ENCODE data around the gene CDYL.
A peak's percentile ranks its signal among the peaks of the same experiment; 100 is the strongest.

CDYL gene

DNA sequence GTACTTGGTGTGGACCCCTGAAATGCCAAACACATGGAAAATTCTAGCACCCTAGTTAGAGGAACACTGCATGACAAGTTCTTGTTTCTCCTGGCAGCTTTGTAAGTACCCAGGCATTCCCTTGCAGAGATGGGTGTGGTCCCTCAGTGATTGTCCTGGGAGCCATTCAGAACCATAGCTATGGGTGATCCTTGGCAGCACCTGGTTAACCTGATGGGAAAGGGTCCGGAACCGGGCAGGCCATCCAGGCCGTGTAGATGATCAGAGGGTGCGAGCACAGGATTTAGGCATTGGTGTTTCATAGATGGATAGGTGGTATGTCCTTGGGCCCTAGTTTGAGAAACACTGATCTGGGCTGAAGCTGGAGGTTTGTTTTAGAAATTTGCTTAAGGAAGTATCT lies 131.9 kb downstream of the CDYL start:
- no peak for DNase-seq (ENCODE audit: low read depth in 2 of 2)

DNA sequence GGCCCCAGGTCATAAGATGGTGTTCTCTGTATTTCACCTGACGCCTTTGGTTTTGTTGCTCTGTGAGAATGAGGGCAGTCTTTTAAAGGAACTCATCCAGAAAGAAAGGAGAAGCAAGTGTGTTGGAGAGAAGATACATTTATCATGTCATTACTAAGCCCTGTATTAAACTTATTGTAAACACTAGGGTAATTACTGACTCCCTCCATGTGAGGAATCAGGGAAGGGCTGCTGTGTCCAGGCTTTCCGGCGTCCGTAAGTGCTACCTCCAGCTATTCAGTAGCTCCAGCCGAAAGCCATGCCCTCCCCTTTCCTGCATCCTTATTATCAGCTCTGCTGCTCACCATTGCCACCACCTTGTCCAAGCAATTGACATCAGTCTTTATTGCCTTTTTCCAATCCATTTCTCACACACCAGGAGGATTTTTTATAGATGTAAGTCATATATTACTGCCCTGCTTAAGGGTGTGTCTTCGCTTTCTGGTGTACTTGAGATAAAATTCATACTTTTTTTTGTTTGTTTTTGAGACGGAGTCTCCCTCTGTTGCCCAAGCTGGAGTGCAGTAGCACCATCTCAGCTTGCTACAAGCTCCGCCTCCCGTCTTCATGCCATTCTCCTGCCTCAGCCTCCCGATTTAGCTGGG lies 133.0 kb downstream of the CDYL start:
- no peak for DNase-seq (ENCODE audit: low read depth in 2 of 2)

DNA sequence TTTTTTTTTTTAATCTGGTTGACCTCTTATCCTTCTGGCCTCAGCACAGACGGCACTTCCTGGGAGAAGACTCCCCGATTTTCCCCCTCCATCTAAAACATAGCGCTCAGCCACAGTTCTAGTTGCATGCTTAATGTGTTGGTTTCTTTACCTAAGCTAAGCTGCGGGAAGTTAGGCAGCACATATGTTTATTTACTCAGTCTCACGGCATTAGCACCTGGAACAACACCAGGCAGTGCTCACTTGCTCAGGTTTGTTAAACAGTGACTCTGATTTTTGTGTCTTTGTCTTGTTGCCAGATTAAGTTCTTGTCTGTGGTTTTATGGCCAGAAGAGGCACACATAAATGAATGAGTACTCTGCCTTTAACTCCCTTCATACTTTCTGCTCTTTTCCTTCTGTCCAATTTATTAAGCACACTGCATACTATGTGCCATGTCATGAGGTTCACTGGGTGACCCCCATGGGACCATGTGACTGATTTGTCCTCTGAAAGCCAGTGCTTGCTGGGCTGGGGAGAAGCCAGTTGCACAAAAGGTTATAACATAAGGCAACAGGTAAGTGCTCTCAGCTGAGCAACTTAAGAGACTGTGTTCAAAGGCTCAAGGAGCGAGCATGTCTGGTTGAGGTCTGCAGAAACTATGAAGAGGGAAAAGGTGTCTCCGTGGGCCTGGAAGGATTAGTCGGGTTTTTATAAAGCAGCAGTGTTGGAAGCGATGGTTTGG lies 134.0 kb downstream of the CDYL start:
- no peak for DNase-seq (ENCODE audit: low read depth in 2 of 2)

DNA sequence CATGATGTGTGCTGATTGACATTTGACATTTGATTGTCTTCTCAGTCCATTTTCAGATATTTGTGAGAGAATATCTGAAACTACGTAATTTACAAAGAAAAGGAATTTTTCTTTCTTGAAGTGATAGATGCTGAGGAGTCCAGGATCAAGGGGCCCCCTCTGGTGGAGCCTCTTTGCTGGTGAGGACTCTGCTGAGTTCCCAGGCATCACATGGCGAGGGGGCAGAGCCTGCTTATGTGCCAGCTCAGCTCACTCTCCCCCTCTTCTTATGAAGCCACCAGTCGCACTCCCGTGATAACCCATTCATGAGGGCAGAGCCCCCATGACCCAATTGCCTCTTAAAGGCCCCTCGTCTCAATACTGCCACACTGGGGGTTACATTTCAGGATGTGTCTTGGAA lies 136.4 kb downstream of the CDYL start:
- no peak for DNase-seq (ENCODE audit: low read depth in 2 of 2)

DNA sequence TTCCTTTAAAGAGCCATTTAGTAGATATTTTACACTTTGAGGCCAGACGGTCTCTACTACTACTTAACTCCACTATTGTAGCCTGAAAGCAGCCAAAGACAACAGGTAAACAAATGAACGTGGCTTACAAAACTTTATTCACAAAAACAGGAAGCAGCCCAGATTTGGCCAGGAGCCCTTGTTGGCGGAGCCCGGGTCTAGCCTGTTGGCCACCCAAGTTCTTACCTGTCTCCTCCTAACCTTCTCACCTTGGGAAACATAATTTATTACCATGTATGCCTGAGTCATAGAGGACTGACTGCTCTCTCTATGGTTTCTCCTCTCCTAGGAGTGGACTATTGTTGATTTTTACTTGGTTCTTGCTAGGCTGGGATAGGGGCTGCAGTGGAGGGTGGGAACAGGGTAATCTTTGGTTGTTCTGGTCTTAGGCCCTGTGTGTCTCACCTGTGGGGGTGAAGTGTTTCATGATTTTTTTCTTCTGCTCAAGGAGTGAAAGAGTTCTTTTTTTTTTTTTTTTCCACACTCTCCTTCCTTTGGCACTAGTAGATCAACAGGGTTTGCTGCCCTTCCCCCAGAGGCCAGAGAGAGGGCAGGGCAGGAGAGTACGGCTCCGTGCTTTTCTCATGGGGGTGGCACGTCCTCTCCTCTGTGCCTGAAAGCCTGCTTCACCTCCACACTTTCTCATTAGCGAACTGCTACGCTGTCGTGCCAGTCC lies 137.7 kb downstream of the CDYL start:
- DNase-seq (ENCODE audit: low read depth in 2 of 2) = no peak

DNA sequence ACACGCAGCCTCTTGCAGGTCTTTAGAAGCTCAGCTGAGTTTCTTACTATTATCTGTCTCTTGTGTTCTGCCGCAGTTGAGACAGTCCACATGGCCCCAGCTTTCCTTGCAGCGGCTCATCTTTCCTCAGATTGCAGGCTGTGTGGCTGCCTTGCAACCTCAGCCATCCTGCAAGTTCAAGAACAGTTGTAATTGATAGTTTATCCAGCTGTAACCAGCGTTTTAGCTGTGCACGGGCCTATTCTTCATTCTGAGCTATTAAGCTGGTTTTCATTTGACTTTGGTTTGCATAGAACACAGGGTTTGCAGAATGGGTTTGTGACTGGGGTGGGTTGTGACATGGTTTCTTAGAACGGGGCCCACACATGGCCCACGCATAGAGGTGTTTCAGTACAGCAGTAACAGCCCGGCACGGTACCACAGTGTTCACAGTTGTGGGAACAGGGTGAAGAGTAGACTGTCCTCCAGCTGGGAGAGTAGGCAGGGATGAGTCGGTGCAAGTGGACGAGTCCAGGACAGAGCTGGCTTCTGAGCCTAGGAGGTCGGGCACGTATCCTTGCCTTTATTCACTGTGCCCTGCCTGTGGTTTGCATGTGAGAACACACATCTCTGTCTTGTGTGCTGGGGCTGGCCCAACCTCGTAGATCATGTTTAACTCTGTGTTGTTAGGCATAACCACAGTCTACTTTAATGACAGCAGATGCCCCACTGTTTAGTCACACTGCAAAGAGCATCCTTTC lies 138.4 kb downstream of the CDYL start:
- no peak for DNase-seq (ENCODE audit: low read depth in 2 of 2)

DNA sequence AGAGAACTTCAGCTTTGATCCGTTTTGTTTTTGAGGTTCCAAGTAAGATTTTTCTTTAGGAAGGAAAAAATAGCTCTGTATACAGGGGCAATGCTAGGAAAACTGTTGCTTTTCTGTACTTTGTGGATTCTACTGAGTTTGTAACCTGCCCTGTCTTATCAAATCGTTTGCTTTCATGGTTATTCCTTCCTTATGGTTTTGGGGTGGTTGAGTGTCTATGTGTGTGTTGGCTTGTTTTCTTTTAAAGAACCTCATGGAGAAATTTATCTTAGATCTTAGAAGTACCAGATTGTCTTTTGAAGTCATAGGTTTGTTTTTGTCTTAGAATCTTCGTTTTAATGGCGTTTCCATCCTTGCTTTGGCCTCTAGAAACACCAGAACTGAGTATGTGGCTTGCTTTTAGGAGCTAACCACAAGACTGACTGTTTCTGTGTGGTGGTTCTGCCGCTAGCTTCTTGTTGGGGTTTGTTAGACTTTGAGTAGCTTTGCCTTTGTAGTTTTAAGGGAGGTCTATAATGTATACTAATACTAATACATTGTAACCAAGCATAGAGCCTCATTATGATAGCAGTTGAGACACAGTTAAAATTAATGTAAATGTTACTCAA lies 140.9 kb downstream of the CDYL start:
- DNase-seq (ENCODE audit: low read depth in 2 of 2) = no peak

DNA sequence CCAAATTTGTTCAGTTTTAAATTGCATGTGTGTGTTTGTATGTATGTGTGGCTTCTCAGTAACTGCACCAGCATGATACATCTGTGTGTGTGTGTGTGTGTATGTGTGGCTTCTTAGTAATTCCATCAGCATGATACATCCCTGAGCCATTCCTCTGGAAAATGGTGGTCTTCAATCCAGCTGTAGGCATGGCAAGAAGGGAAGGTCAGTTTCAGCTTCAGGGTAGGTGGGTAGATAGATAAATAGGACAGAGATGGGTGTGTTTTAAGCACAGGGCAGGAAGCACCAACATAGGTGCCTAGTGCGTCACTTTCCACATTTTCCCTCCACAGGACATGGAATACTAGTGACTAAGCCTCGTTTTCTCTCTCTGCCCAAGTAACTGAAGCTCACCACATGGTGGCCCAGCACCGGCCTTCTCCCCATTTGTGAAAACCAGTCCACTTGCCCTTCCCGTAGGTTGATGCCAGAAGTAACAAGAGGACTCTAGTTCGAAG lies 144.8 kb downstream of the CDYL start:
- DNase-seq (ENCODE audit: low read depth in 2 of 2) = no peak

DNA sequence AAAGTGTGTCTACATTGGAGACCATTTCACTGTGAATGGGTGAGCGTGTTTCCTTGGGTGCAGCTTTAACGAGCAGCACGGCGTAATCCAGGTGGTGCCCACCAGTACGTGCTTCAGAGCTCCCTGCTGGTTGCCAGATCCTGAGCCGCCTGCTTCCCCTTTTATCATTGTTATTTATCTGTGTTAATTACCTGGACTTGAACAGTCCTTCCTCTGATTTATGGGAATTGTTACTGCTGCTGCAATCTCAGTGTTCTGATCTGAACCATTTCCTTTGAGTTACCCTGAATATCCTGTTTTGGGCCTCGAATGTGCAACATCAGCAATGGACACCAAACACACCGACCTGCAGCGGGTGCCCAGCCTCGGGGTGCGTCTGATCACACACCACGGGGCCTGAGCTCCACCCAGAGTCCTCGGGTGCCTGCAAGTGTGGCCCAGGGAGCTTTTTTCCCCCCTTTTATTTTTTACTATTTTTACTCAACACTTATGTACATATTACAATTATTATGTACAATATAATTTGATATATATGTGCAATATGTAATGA lies 146.4 kb downstream of the CDYL start:
- no peak for DNase-seq (ENCODE audit: low read depth in 2 of 2)

DNA sequence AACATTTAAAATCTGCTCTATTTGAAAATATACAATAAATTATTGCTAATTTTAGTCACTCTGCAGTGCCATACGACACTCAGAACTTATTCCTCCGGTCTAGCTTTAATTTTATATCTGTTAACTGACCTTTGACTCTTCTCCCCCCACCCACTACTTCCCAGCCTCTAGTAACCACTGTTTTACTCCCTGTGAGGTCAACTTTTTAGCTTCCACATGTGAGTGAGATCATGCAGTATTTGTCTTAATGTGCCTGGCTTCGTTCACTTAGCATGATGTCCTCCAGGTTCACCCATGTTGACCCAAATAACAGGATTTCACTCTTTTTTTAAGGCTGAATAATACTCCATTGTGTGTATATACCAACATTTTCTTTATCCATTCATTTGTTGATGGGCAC lies 146.9 kb downstream of the CDYL start:
- DNase-seq (ENCODE audit: low read depth in 2 of 2) = no peak

DNA sequence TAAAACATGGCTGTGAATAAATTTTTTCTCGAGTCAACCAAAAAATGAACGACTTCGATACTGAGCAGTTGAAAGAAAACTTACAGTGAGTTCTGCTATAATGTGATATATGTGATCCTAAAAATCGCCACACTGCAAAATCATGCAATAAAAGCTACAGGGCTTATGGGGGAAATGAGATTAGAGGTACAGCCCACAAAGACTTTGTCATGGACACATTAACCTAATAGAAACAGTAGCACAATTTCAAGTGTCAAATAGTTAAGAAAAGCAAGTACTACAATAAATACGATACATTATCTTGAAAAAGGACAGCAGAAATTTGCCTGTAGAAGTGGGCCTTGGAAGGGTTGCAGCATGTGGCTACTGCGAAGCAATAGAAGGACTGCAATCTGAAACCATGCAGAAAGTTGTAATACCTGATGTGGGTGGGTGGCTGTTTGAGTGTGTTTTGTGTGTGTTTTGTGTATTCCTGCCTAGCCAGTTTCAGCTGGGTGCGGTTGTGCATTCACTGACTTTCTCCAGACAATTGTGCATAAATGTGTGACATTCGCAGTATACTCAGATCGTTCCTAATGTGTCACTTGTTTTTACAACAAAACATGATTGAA lies 148.6 kb downstream of the CDYL start:
- no peak for DNase-seq (ENCODE audit: low read depth in 2 of 2)

DNA sequence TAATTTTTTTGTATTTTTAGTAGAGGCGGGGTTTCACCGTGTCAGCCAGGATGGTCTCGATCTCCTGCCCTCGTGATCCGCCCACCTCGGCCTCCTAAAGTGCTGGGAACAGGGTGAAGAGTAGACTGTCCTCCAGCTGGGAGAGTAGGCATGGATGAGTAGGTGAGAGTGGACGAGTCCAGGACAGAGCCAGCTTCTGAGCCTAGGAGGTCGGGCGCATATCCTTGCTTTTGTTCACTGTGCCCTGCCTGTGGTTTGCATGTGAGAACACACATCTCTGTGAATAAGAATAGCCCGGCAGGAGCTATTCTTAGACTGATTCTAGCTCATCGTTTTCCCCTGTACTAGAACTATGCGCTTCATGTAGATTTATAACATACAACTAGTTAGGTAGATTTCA lies 149.4 kb downstream of the CDYL start:
- no peak for DNase-seq (ENCODE audit: low read depth in 2 of 2)

DNA sequence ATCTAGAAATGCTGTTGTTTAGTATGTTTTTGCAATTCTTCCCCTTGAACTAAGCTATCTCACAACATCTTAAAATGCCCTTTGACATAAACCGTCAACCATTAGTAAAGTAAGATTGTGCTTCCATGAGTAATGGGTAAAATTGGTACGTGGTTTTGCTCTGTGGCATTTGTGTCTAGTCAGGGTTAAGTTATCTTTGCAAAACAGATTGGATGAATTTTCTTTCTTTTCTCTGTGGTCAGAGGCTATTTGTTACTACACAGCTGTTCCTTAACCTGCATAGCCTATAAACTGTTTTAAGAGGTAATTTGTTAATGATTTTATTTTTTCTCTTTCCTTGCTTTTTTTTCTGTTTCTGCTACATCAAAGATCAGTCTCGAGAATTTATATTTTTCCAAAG lies 152.2 kb downstream of the CDYL start:
- no peak for DNase-seq (ENCODE audit: low read depth in 2 of 2)

DNA sequence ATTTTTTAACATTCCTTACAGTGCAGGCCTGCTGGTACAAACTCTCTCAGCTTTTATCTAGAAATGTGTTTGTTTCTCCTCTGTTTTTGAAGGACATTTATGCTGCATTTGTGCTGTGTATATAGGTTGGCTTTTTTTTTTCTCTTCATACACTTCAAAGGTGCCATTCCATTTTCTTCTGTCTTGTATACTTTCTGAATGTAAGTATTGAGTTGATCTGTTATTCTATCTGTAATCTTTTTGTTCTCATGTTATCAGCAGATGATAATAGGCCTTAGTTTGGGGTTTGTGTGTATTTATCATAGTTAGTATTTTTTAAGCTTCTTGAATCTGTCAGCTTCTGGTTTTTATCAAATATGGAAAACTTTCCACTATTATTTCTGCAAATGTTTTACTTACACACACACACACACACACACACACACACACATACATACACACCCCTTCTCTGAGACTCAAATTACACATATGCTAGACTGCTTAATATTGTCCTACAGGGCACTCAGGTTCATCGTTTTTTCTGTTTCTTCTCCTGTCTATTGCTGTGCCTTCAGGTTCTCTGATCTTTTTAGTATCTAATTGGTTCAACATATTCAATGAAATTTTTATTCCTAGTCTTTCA lies 153.0 kb downstream of the CDYL start:
- DNase-seq (ENCODE audit: low read depth in 2 of 2) = no peak

DNA sequence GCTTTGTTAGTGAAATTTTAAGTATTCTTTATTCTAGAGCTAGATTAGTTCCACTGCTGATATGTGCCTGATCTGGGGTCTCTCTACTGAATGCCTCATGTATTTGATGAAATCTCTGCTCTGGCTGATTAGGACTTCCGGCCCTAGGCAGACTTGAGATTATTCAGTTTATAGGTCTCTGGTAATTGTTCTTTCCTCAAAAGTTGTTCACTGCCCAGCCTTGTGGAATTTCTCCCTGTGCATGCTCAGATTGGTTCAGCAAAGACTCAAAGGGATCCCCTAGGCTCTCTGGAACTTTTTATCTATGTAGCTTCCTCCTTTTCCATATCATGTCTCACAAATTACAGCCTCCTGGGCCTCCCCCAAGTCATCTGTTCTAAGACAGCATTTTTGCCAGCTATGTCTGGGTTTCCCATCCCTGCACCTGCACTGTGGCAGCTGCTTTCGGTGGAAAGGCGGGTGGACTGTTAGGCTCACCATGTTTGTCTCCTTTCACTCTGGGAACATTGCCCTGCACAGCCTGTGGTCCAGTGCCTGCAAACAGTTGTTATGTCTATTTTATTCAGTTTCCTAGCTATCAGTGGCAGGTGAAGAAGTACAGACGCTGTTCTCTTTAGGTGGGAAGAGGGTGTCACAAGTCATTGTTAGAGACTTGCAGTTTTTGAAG lies 154.0 kb downstream of the CDYL start:
- no peak for DNase-seq (ENCODE audit: low read depth in 2 of 2)

DNA sequence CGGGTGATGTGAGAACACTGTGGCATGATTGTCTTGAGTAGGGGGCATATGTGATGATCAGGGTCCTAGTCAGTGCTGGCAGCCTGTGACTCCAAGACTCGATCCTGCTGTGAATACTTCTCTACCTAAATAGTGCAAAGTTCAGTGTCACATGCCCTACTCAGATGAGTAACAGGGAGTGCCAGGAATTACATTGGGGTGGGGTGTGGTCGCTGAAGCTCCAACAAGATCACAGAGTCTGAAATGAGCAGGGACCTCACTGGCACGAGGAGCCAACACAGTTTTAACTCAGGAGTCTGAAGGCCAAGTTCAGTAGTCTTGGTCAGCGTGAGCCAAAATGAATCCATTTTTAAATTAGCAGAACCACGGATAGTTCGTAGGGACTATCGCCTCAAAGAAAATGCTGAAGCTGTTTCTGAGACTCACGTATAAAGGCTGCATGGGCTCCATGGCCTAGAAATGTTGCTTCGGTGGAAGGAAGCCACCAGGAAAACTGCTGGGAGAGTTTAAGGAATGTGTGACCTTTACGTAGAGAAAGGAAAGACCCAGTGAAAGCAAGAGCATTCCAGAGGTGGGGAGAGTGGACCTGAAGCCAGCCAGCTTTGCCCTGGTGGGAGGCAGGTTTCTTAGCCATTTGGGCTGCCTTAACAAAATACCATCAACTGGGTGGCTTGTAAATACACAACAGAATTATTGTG lies 155.5 kb downstream of the CDYL start:
- no peak for DNase-seq (ENCODE audit: low read depth in 2 of 2)

DNA sequence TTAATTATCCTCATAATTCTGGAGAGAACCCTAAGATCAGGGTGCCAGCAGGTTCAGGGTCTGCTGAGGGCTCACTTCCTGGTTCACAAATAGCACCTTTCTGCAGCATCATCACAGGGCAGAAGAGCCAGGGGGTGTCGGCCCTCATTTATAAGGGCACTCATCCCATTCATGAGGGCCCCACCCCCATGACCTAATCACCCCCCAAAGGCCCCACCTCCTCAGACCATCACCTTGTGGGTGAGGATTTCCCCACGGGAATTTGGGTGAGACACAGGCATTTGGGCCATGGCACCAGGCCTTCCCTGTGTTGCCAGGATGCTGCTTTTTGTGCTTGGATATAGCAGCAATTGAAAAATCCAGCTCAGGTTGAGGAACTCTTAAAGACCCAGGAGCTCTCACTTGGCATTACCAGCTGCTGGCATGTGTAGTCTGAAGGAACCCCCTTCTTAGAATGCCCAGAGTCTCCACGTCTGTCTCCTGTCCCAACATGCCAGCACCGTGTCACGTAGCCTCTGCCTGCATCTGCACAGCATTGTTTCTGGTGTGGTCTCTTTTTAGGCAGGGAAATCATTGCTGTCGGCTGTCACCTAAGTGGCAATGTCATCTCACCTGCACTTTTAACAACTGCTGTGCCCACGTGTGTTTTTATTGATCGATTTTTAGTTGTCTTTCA lies 156.2 kb downstream of the CDYL start:
- DNase-seq (ENCODE audit: low read depth in 2 of 2) = no peak

DNA sequence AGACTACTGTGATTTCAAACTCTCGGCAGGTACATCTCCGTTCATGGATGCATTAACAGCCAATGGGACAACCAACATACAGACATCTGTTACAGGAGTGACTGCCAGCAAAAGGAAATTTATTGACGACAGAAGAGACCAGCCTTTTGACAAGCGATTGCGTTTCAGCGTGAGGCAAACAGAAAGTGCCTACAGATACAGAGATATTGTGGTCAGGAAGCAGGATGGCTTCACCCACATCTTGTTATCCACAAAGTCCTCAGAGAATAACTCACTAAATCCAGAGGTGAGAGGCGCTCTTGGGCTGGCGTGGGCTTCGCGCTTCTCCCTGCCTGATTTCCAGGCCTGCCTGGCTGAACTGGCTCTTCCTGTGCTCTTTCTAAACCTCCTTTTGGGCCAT lies 159.3 kb downstream of the CDYL start:
- DNase-seq (ENCODE audit: low read depth in 2 of 2) = peak in 1 of 2 donors; percentile 17
